Omental fat pad (tissue), 4 donors: ENCODE measurements around the gene CST9L. TPM values are rescaled to one million over a fixed set of nuclear protein-coding genes. Genes with fewer than 3 reads are reported as not detected.

Experiments
- ATAC-seq: fragments of 150-250 bp; one replicate; pipeline ENCODE4 v1.9.1; 2016; ENCODE audit warnings: mild to moderate bottlenecking, moderate library complexity; ENCODE audit not compliant: low FRiP score
- DNase-seq: peaks from one replicate; pipeline ENCODE4 v3.0.0-alpha.2; 2019; ENCODE audit warnings: low spot score
- CTCF ChIP-seq, 3 donors: fragments of 450-650 bp; IDR thresholded peaks; one replicate each; pipeline ENCODE4 v1.5.1; 2016 to 2017; ENCODE audit warnings: antibody characterized with exemption in 3 of 3, mild to moderate bottlenecking in 3 of 3, moderate library complexity in 2 of 3
- total RNA-seq, 4 donors: library from RNA; depleted of rRNA; stranded (reverse); fragments of >200 nt; gene quantifications; one replicate each; pipeline ENCODE4 v1.1.0, GENCODE V29; 2016

CST9L gene
- total RNA-seq, 4 donors from 2014 or later, result not detected

- no peak for DNase-seq
- no peak for ATAC-seq
- TF ChIP-seq CTCF (IDR thresholded peaks at IDR 0.05), result no peak
Observed at GRCh38 chr20:23587631-23588030, 19.3 kb upstream of the CST9L start.

- ATAC-seq, result no peak
- no peak for TF ChIP-seq CTCF (IDR thresholded peaks at IDR 0.05)
- DNase-seq, result no peak
Observed at GRCh38 chr20:23586735-23587525, 18.6 kb upstream of the CST9L start.

- DNase-seq (no peak), ATAC-seq (no peak)
- TF ChIP-seq CTCF (IDR thresholded peaks at IDR 0.05), result no peak
Observed at GRCh38 chr20:23585808-23586734, 17.8 kb upstream of the CST9L start.

GRCh38 chr20:23585449-23585807 lies 17.1 kb upstream of the CST9L start:
- ATAC-seq (no peak), DNase-seq (no peak)
- no peak for TF ChIP-seq CTCF (IDR thresholded peaks at IDR 0.05)

- no peak for DNase-seq
- no peak for ATAC-seq
- no peak for TF ChIP-seq CTCF (IDR thresholded peaks at IDR 0.05)
Observed at GRCh38 chr20:23584434-23585199, 16.3 kb upstream of the CST9L start.

- no peak for TF ChIP-seq CTCF (IDR thresholded peaks at IDR 0.05)
- ATAC-seq (no peak), DNase-seq (no peak)
Observed at GRCh38 chr20:23583526-23583925, 15.2 kb upstream of the CST9L start.
